HepG2 (cell line): ENCODE measurements around the gene CPM. TPM values are rescaled to one million over a fixed set of nuclear protein-coding genes. Genes with fewer than 3 reads are reported as not detected.

ENCODE experiments used
- ATAC-seq: fragments of 200-7000 bp; cut with Tn5 transposase; 3 replicates; pipeline ENCODE4 v1.9.1; 2020; ENCODE audit warnings: mild to moderate bottlenecking, moderate library complexity
- BruUV-seq: library from RNA; stranded (reverse); fragments of 400-500 nt; replicated peaks from 2 replicates; lab custom pipeline; 2021; lab: Mats Ljungman, UMichigan
- CTCF ChIA-PET: fragments of 300-600 bp; formaldehyde crosslinking; extraction: SDS; loops from one replicate; lab custom pipeline; 2021; ENCODE audit warnings: low total read pairs, inconsistent platforms, low intra/inter-chr PET ratio; lab: Yijun Ruan, JAX
- POLR2A ChIA-PET: fragments of 350-600 bp; sonication (Branson Sonifier 250); formaldehyde crosslinking; loops from one replicate; lab custom pipeline; 2020; ENCODE audit warnings: antibody characterized with exemption, inconsistent platforms; lab: Yijun Ruan, JAX
- DNase-seq: peaks from one replicate; pipeline ENCODE4 v3.0.0-alpha.2; 2015; ENCODE audit warnings: low spot score
- FAIRE-seq: peaks from 3 replicates; lab custom pipeline; 2011; peaks lifted over from hg19 to GRCh38; lab: Jason Lieb, UNC
- H2AFZ ChIP-seq: one replicate; pipeline ENCODE4 v1.6.1; 2011; ENCODE audit warnings: low read length, inconsistent platforms
- H3K27ac ChIP-seq: fragments of 300-600 bp; 3 replicates; pipeline ENCODE4 v1.8.0; 2011; ENCODE audit warnings: mixed run types, mild to moderate bottlenecking, mixed read lengths, low read length, inconsistent platforms; ENCODE audit not compliant: insufficient read depth; ENCODE audit errors: extremely low read length
- H3K27me3 ChIP-seq, 2 experiments: fragments of 200-600 bp in 1 of 2; 2 replicates in 1 of 2; 3 replicates in 1 of 2; pipeline versions ENCODE4 v1.6.0 to v1.8.0; 2011; ENCODE audit warnings: low read length in 2 of 2, mild to moderate bottlenecking in 2 of 2, moderate library complexity in 2 of 2, inconsistent platforms in 1 of 2; ENCODE audit not compliant: insufficient read depth in 2 of 2, control insufficient read depth in 1 of 2
- H3K36me3 ChIP-seq, 2 experiments: fragments of 200-600 bp in 1 of 2; replicated peaks in 1 of 2; 2 replicates in 1 of 2; 3 replicates in 1 of 2; pipeline versions ENCODE4 v1.5.1 to v1.8.0; 2011; ENCODE audit warnings: low read length in 2 of 2, inconsistent platforms in 1 of 2; ENCODE audit not compliant: insufficient read depth in 2 of 2, control insufficient read depth in 1 of 2
- H3K4me1 ChIP-seq: 2 replicates; pipeline ENCODE4 v1.5.1; 2012; ENCODE audit warnings: low read length, inconsistent platforms; ENCODE audit not compliant: insufficient read depth
- H3K4me2 ChIP-seq: 2 replicates; pipeline ENCODE4 v1.6.0; 2011; ENCODE audit warnings: low read depth, low read length, inconsistent platforms
- H3K4me3 ChIP-seq, 3 experiments: fragments of 200-600 bp in 1 of 3; sonication (generic), shearing (Covaris generic) in 1 of 3; replicated peaks in 1 of 3; 2 replicates each; pipeline ENCODE4 v1.5.1; 2011 to 2016; ENCODE audit warnings: low read length in 3 of 3, inconsistent platforms in 2 of 3, low read depth in 2 of 3, mild to moderate bottlenecking in 2 of 3, control low read depth in 1 of 3, mixed read lengths in 1 of 3; ENCODE audit not compliant: insufficient read depth in 1 of 3
- H3K79me2 ChIP-seq: one replicate; pipeline ENCODE4 v1.6.1; 2011; ENCODE audit warnings: low read length, inconsistent platforms; ENCODE audit not compliant: insufficient read depth
- H3K9ac ChIP-seq: 2 replicates; pipeline ENCODE4 v1.6.0; 2011; ENCODE audit warnings: mild to moderate bottlenecking, low read depth, low read length, inconsistent platforms; ENCODE audit not compliant: insufficient read depth
- H3K9me3 ChIP-seq: 2 replicates; pipeline ENCODE4 v1.5.1; 2012; ENCODE audit warnings: mild to moderate bottlenecking, low read length
- H4K20me1 ChIP-seq: 2 replicates; pipeline ENCODE4 v1.6.0; 2011; ENCODE audit warnings: inconsistent platforms, mild to moderate bottlenecking, low read length, moderate library complexity; ENCODE audit not compliant: insufficient read depth
- FOXA3 ChIP-seq: IDR thresholded peaks from 2 replicates; pipeline ENCODE4 v1.6.1; 2016; ENCODE audit warnings: missing genetic modification reagents, missing compliant biosample characterization
- FOXP1 ChIP-seq, 2 experiments: fragments of 450-650 bp in 1 of 2; IDR thresholded peaks; 2 replicates each; pipeline ENCODE4 v1.6.1; 2017 to 2018; ENCODE audit warnings: antibody characterized with exemption in 1 of 2
- GTF3A ChIP-seq: sonication (generic); formaldehyde crosslinking; conservative IDR thresholded peaks from 2 replicates; pipeline ENCODE4 v1.4.0; 2020; ENCODE audit warnings: mild to moderate bottlenecking, missing genetic modification reagents
- HNF4A ChIP-seq: sonication (generic); formaldehyde crosslinking; IDR thresholded peaks from 2 replicates; pipeline ENCODE4 v1.4.0; 2020; ENCODE audit warnings: missing genetic modification reagents
- NFIC ChIP-seq: IDR thresholded peaks from 2 replicates; pipeline ENCODE4 v1.6.1; 2012; ENCODE audit warnings: mild to moderate bottlenecking, low read length, inconsistent platforms
- PAXIP1 ChIP-seq: sonication (generic); formaldehyde crosslinking; conservative IDR thresholded peaks from 2 replicates; pipeline ENCODE4 v1.4.0; 2020; ENCODE audit warnings: mild to moderate bottlenecking, missing genetic modification reagents, moderate library complexity
- SALL1 ChIP-seq: sonication (generic); formaldehyde crosslinking; IDR thresholded peaks from 2 replicates; pipeline ENCODE4 v1.8.0; 2022; ENCODE audit warnings: mild to moderate bottlenecking, missing genetic modification reagents
- SOX6 ChIP-seq, 2 experiments: fragments of 450-650 bp in 1 of 2; sonication (generic) in 1 of 2; formaldehyde crosslinking in 1 of 2; IDR thresholded peaks; 2 replicates each; pipeline versions ENCODE4 v1.4.0 to v1.6.1; 2017 to 2020; ENCODE audit warnings: antibody characterized with exemption in 1 of 2, mild to moderate bottlenecking in 1 of 2, missing genetic modification reagents in 1 of 2
- THAP8 ChIP-seq: sonication (generic); formaldehyde crosslinking; IDR thresholded peaks from 2 replicates; pipeline ENCODE4 v1.5.1; 2020; ENCODE audit warnings: missing genetic modification reagents, mild to moderate bottlenecking, borderline replicate concordance
- TP53 ChIP-seq: sonication (generic); formaldehyde crosslinking; conservative IDR thresholded peaks from 2 replicates; pipeline ENCODE4 v1.4.0; 2020; ENCODE audit warnings: missing genetic modification reagents
- ZC3H4 ChIP-seq: sonication (generic); formaldehyde crosslinking; IDR thresholded peaks from 2 replicates; pipeline ENCODE4 v1.4.0; 2020; ENCODE audit warnings: missing genetic modification reagents, borderline replicate concordance
- ZFP41 ChIP-seq: sonication (generic); formaldehyde crosslinking; IDR thresholded peaks from 2 replicates; pipeline ENCODE4 v1.4.0; 2020; ENCODE audit warnings: mild to moderate bottlenecking, missing genetic modification reagents, borderline replicate concordance
- ZNF431 ChIP-seq: sonication (generic); formaldehyde crosslinking; IDR thresholded peaks from 2 replicates; pipeline ENCODE4 v1.9.0; 2022; ENCODE audit warnings: missing genetic modification reagents, low read depth, mild to moderate bottlenecking, borderline replicate concordance
- WGBS: methylation state at CpG from one replicate; pipeline ENCODE4 v1.1.6; 2017; ENCODE audit warnings: low lambda C conversion rate; 5-methylcytosine and 5-hydroxymethylcytosine counted together
- in situ Hi-C: cut with HindIII; loops from 2 replicates; pipeline ENCODE4 v1.10.0; 2017; ENCODE audit warnings: low pct_unique_long_range_greater_than_20kb; ENCODE audit not compliant: extremely low pct_ligation_motif_present
- intact Hi-C: fragments of 100-400 bp; cut with micrococcal nuclease; formaldehyde crosslinking; loops from one replicate; pipeline ENCODE4 v1.10.0; 2022; ENCODE audit not compliant: unreplicated experiment
- polyA plus RNA-seq, 8 experiments: library from polyadenylated mRNA; depleted of rRNA in 3 of 8; stranded (reverse) in 7 of 8; unstranded in 1 of 8; fragments of >200 nt; fragmentation: Illumina TruSeq in 4 of 8; extraction: Trizol in 4 of 8; gene quantifications; 2 replicates each; pipeline versions ENCODE4 v1.2.1 to v1.2.3, GENCODE V29; 2011 to 2016; ENCODE audit warnings: low read depth in 4 of 8, missing spikeins in 1 of 8, mixed read lengths in 1 of 8; ENCODE audit not compliant: insufficient read depth in 1 of 8
- total RNA-seq, 5 experiments: library from RNA; depleted of rRNA; stranded (reverse); fragments of >200 nt; fragmentation: Illumina TruSeq; extraction: Trizol; gene quantifications; 2 replicates each; pipeline ENCODE4 v1.2.3, GENCODE V29; 2016; ENCODE audit warnings: low read depth in 1 of 5

The CPM gene
- total and polyA plus RNA-seq, 2 of the 13 experiments (the other 11 are each of a cell fraction or from before 2014, with no cell fraction given), result not detected

DNA sequence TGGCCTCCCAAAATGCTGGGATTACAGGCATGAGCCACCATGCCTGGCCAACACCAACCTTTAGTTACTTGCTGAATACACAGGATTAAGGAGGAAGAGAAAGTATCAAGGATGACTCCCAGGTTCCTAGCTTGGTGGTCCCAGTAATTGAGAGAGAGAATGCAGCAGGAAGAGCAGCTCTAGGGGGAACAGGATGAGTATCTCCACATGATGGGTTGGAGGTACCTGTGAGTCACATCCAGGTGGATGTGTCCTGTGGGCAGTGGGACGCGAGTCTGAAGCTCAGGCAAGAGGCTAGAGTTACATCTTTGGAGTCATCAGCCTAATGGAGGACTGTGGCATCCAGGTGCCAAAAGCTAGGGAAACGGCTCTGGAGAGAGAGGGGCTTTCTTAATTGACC is 77.9 kb downstream of the CPM start (continued):
- TF ChIP-seq SALL1, result no peak
- no peak for TF ChIP-seq ZC3H4 (CRISPR knock-in tag)
- TF ChIP-seq ZNF431 (CRISPR knock-in tag), result no peak
- TF ChIP-seq ZFP41 (CRISPR knock-in tag), result no peak
- TF ChIP-seq THAP8, result no peak
- no peak for TF ChIP-seq TP53 (CRISPR knock-in tag)
- TF ChIP-seq NFIC, result no peak
- TF ChIP-seq GTF3A, result no peak

GRCh38 chr12:68854554-68854953 is 78.4 kb downstream of the CPM start:
- 56% methylated on average over 3 of the region's 3 CpGs for WGBS
- in situ Hi-C loops, result no loop called here

More at GRCh38 chr12:68854554-68854953, 78.4 kb downstream of the CPM start:
- no peak for DNase-seq
- peak; percentile 50 for ATAC-seq
- Histone ChIP-seq H3K27me3 (no peaks in the 10 kb centered on the region), H3K9ac (no peak overlapping the region), H3K9me3 (no peaks in the 10 kb centered on the region), H3K27ac (no peak overlapping the region), H2AFZ (no peak overlapping the region), H3K4me3 (no peak overlapping the region), H3K79me2 (no peaks in the 10 kb centered on the region), H3K4me1 (peaks cover 20% of the 10 kb centered on the region), H4K20me1 (no peaks in the 10 kb centered on the region), H3K36me3 (no peaks in the 10 kb centered on the region), H3K4me2 (no peak overlapping the region)
- TF ChIP-seq SALL1 (peak; percentile 42; the same call in 1 of the 2 replicates), FOXA3 (CRISPR knock-in tag) (peak; percentile 14; the same call in 1 of the 2 replicates), FOXP1 (IDR thresholded peaks at IDR 0.05) (no peak), FOXP1 (CRISPR knock-in tag; IDR thresholded peaks at IDR 0.05) (0 out of 2 replicates have a peak, but pooled peaks have one; percentile 29), SOX6 (IDR thresholded peaks at IDR 0.05) (no peak), SOX6 (CRISPR knock-in tag; IDR thresholded peaks at IDR 0.05) (peak; percentile 17; the same call in 1 of the 2 replicates), HNF4A (CRISPR knock-in tag) (no peak), PAXIP1 (CRISPR knock-in tag) (peak; percentile 43; the same call in 1 of the 2 replicates)
- BruUV-seq, result no TSS peak
- intact Hi-C loops, result no loop called here
- ChIA-PET CTCF (no interaction called here), POLR2A (no interaction called here)
- FAIRE-seq, result no peak
